Lung (tissue), 12 donors: Measurements from ENCODE around the gene PPP1R8. TPM values are rescaled to one million over a fixed set of nuclear protein-coding genes. Genes with fewer than 3 reads are reported as not detected.
A peak's percentile ranks its signal among the peaks of the same experiment; 100 is the strongest.

Experiments
- ATAC-seq: fragments of 200-7000 bp; cut with Tn5 transposase; one replicate; pipeline ENCODE4 v1.9.1; 2020; ENCODE audit warnings: moderate number of reproducible peaks; ENCODE audit not compliant: insufficient read depth, low FRiP score
- DNase-seq, 3 donors: peaks; one replicate each; pipeline ENCODE4 v3.0.0-alpha.2; 2013 to 2017
- H3K27ac ChIP-seq, 2 donors: one replicate each; pipeline ENCODE4 v1.5.1; 2013; ENCODE audit warnings: mild to moderate bottlenecking in 2 of 2, moderate library complexity in 2 of 2, control low read depth in 1 of 2, inconsistent platforms in 1 of 2, low read depth in 1 of 2, low read length in 1 of 2
- H3K27me3 ChIP-seq, 3 donors: one replicate each; pipeline ENCODE4 v1.5.1; 2013; ENCODE audit warnings: low read length in 2 of 3; ENCODE audit not compliant: control insufficient read depth in 3 of 3, insufficient read depth in 3 of 3
- H3K36me3 ChIP-seq, 4 donors: one replicate each; pipeline ENCODE4 v1.5.1; 2013; ENCODE audit warnings: low read length in 4 of 4, mild to moderate bottlenecking in 1 of 4, moderate library complexity in 1 of 4; ENCODE audit not compliant: control insufficient read depth in 4 of 4, insufficient read depth in 4 of 4
- H3K4me1 ChIP-seq, 5 donors: one replicate each; pipeline ENCODE4 v1.5.1; 2013; ENCODE audit warnings: low read length in 5 of 5, mild to moderate bottlenecking in 2 of 5, moderate library complexity in 1 of 5; ENCODE audit not compliant: control insufficient read depth in 5 of 5, insufficient read depth in 5 of 5
- H3K4me3 ChIP-seq: one replicate; pipeline ENCODE4 v1.5.1; 2013; ENCODE audit warnings: mild to moderate bottlenecking, control low read depth, moderate library complexity
- H3K9ac ChIP-seq, 2 donors: one replicate each; pipeline ENCODE4 v1.5.1; 2013; ENCODE audit warnings: low read length in 2 of 2, control low read depth in 1 of 2; ENCODE audit not compliant: insufficient read depth in 1 of 2
- H3K9me3 ChIP-seq, 4 donors: one replicate each; pipeline ENCODE4 v1.5.1; 2013; ENCODE audit warnings: low read length in 3 of 4, mild to moderate bottlenecking in 1 of 4, moderate library complexity in 1 of 4; ENCODE audit not compliant: control insufficient read depth in 4 of 4, insufficient read depth in 3 of 4
- WGBS, 2 donors: extraction: QIAGEN DNeasy Blood & Tissue Kit; methylation state at CpG; one replicate each; pipeline ENCODE4 v1.1.7; 2013; 5-methylcytosine and 5-hydroxymethylcytosine counted together
- polyA plus RNA-seq, 2 donors: library from polyadenylated mRNA; stranded (reverse); fragments of 200-250 nt; gene quantifications; one replicate each; pipeline ENCODE4 v1.2.1, GENCODE V29; 2013
- total RNA-seq, 2 donors: library from RNA; depleted of rRNA in 1 of 2; stranded (reverse); fragments of >200 nt in 1 of 2; gene quantifications; one replicate each; pipeline ENCODE4 v1.2.1, GENCODE V29; 2014 to 2021
- TF ChIP-seq, protein P1 (sequence below): IDR thresholded peaks from 2 replicates; pipeline ENCODE4 v1.5.1; 2012; ENCODE audit warnings: mild to moderate bottlenecking; ENCODE audit errors: control extremely low read depth, extremely low read depth
- donor health status: control.
- donor health status: control.
- donor health status: Bipolar disorder and iron deficiency.
- donor health status: healthy.
- donor health status: DM: yes; HTN: yes; CAD: no.

Gene PPP1R8
- total and polyA plus RNA-seq, 4 donors: 20.9 to 37.0 (median 33.4) TPM

- Histone ChIP-seq H3K4me1 (peaks cover 0 to 5% (median 0%) of the 10 kb centered on the region in 5 donors), H3K27ac (peak overlapping the region in 1 of 2 donors; percentile 69), H3K9ac (no peak overlapping the region), H3K27me3 (peaks cover 0 to 6% (median 2%) of the 10 kb centered on the region in 3 donors), H3K36me3 (no peaks in the 10 kb centered on the region), H3K9me3 (no peaks in the 10 kb centered on the region), H3K4me3 (no peak overlapping the region)
- TF ChIP-seq, protein P1, sequence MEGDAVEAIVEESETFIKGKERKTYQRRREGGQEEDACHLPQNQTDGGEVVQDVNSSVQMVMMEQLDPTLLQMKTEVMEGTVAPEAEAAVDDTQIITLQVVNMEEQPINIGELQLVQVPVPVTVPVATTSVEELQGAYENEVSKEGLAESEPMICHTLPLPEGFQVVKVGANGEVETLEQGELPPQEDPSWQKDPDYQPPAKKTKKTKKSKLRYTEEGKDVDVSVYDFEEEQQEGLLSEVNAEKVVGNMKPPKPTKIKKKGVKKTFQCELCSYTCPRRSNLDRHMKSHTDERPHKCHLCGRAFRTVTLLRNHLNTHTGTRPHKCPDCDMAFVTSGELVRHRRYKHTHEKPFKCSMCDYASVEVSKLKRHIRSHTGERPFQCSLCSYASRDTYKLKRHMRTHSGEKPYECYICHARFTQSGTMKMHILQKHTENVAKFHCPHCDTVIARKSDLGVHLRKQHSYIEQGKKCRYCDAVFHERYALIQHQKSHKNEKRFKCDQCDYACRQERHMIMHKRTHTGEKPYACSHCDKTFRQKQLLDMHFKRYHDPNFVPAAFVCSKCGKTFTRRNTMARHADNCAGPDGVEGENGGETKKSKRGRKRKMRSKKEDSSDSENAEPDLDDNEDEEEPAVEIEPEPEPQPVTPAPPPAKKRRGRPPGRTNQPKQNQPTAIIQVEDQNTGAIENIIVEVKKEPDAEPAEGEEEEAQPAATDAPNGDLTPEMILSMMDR: no peak
- DNase-seq (peak in 1 of 3 donors; percentile 11), ATAC-seq (peak; percentile 16)
- 38 to 74% methylated on average over 16 of the region's 16 CpGs for WGBS, 2 donors
Observed at GRCh38 chr1:27873671-27874384, 43.2 kb downstream of the PPP1R8 start.

GRCh38 chr1:27876341-27877114 is 45.9 kb downstream of the PPP1R8 start:
- no peak overlapping the region for H3K4me3 ChIP-seq
- H3K36me3 ChIP-seq: no peaks in the 10 kb centered on the region
- peak overlapping the region in 1 of 2 donors; percentile 36 for H3K27ac ChIP-seq
- ATAC-seq (no peak), DNase-seq (no peak)
- H3K27me3 ChIP-seq: peaks cover 0 to 6% (median 2%) of the 10 kb centered on the region in 3 donors
- no peak overlapping the region for H3K9ac ChIP-seq
- H3K9me3 ChIP-seq: no peaks in the 10 kb centered on the region
- WGBS, 2 donors: 86 to 88% methylated on average over 18 of the region's 18 CpGs
- peaks cover 0 to 5% (median 0%) of the 10 kb centered on the region in 5 donors for H3K4me1 ChIP-seq
- TF ChIP-seq, protein P1: no peak

- ATAC-seq: no peak
- Histone ChIP-seq H3K4me1 (peaks cover 0 to 5% (median 0%) of the 10 kb centered on the region in 5 donors), H3K4me3 (no peak overlapping the region), H3K9me3 (no peaks in the 10 kb centered on the region), H3K27me3 (peaks cover 0 to 6% (median 2%) of the 10 kb centered on the region in 3 donors), H3K36me3 (peaks cover 0 to 4% (median 0%) of the 10 kb centered on the region in 4 donors), H3K27ac (no peak overlapping the region), H3K9ac (no peak overlapping the region)
- TF ChIP-seq, protein P1: no peak
- WGBS, 2 donors: 97 to 100% methylated on average over 2 of the region's 2 CpGs
- no peak for DNase-seq
Observed at GRCh38 chr1:27877115-27877416, 46.5 kb downstream of the PPP1R8 start.
